ENCODE results near the gene UVRAG. TPM values are rescaled to one million over a fixed set of nuclear protein-coding genes. Genes with fewer than 3 reads are reported as not detected.

The UVRAG gene
- total and polyA plus RNA-seq, 2 of the 4 experiments (the other 2 are of a cell fraction): 5.6 to 10.9 TPM

- Histone ChIP-seq H3K4me3 (ENCODE audit: insufficient read depth, low read depth, low read length) (no peak overlapping the region), H3K4me2 (ENCODE audit: low read depth, low read length) (no peak overlapping the region), H3K4ac (ENCODE audit: low read depth, low read length) (no peak overlapping the region), H3K14ac (replicated peaks; ENCODE audit: low read depth, low read length) (no peak overlapping the region), H3K56ac (ENCODE audit: extremely low read depth, insufficient read depth, low read length) (no peak overlapping the region), H4K20me1 (ENCODE audit: insufficient read depth, low read length) (no peaks in the 10 kb centered on the region), H3K18ac (ENCODE audit: low read depth, low read length) (no peak overlapping the region), H3K36me3 (ENCODE audit: control insufficient read depth, insufficient read depth, low read length) (no peaks in the 10 kb centered on the region), H2AK5ac (ENCODE audit: low read depth, low read length) (no peak overlapping the region), H3K9me1 (ENCODE audit: insufficient read depth, low read length) (peaks cover 3% of the 10 kb centered on the region; the same call in 1 of the 2 replicates), H2BK5ac (ENCODE audit: low read depth, low read length, poor library complexity, severe bottlenecking) (no peak overlapping the region), H3K9ac (ENCODE audit: low read depth, low read length) (no peak overlapping the region), H2AK9ac (replicated peaks; ENCODE audit: low read depth, low read length, poor library complexity) (peak overlapping the region; percentile 8), H3K9me3 (ENCODE audit: control insufficient read depth, insufficient read depth, low read length) (no peaks in the 10 kb centered on the region), H3K23ac (ENCODE audit: low read depth, low read length) (no peak overlapping the region), H4K8ac (ENCODE audit: low read depth in 2 of 2, low read length in 2 of 2) (no peak overlapping the region), H3K27ac (ENCODE audit: insufficient read depth, low read length) (no peak overlapping the region), H2BK120ac (ENCODE audit: low read depth, low read length) (no peak overlapping the region), H3K27me3 (ENCODE audit: control insufficient read depth, insufficient read depth, low read length) (peaks cover 21% of the 10 kb centered on the region), H3K79me1 (ENCODE audit: low read depth in 1 of 2, low read length in 2 of 2) (no peaks in the 10 kb centered on the region), H2BK20ac (ENCODE audit: low read depth, low read length) (no peak overlapping the region), H2BK15ac (ENCODE audit: low read depth, low read length) (no peak overlapping the region), H3K4me1 (ENCODE audit: control insufficient read depth, insufficient read depth, low read length) (peaks cover 2% of the 10 kb centered on the region), H4K5ac (ENCODE audit: low read depth, low read length) (no peak overlapping the region), H4K91ac (ENCODE audit: insufficient read depth, low read depth, low read length) (no peak overlapping the region), H2AFZ (replicated peaks; ENCODE audit: low read length, poor library complexity) (no peak overlapping the region)
- intact Hi-C loops (cut with micrococcal nuclease): no loop called here
- dilution Hi-C loops (cut with HindIII; ENCODE audit: low sequenced_read_pairs, unreplicated experiment): no loop called here
- BruUV-seq (replicated peaks): no TSS peak
- WGBS, 2 experiments (ENCODE audit: extremely low coverage in 2 of 2, insufficient read length in 1 of 2): 90% methylated on average over 2 of the region's 2 CpGs; no CpG with 5 or more reads in 1 of the 2 experiments
- TF ChIP-seq, protein P1, sequence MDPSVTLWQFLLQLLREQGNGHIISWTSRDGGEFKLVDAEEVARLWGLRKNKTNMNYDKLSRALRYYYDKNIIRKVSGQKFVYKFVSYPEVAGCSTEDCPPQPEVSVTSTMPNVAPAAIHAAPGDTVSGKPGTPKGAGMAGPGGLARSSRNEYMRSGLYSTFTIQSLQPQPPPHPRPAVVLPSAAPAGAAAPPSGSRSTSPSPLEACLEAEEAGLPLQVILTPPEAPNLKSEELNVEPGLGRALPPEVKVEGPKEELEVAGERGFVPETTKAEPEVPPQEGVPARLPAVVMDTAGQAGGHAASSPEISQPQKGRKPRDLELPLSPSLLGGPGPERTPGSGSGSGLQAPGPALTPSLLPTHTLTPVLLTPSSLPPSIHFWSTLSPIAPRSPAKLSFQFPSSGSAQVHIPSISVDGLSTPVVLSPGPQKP (IDR thresholded peaks at IDR 0.05; ENCODE audit: borderline replicate concordance, low read depth, low read length): no peak
- TF ChIP-seq SMC3 (IDR thresholded peaks at IDR 0.05; ENCODE audit: low read depth, low read length): no peak
- no peak for TF ChIP-seq USF2 (IDR thresholded peaks at IDR 0.05; ENCODE audit: low read depth, low read length)
- no peak for TF ChIP-seq MAFK (IDR thresholded peaks at IDR 0.05; ENCODE audit: low read depth, low read length)
- TF ChIP-seq FOS (IDR thresholded peaks at IDR 0.05; ENCODE audit: low read depth, low read length): no peak
- TF ChIP-seq RAD21 (IDR thresholded peaks at IDR 0.05; ENCODE audit: low read length): no peak
- in situ Hi-C loops (cut with MboI; ENCODE audit: low sequenced_read_pairs): no loop called here
- ChIA-PET POLR2A (ENCODE audit: unreplicated experiment) (no interaction called here), CTCF (no interaction called here)
- DNase-seq (no peak), ATAC-seq (ENCODE audit: low read depth) (no peak)
These were observed 18.9 kb upstream of the UVRAG start for GRCh38 chr11:75796091-75796435.

All from IMR-90 (cell line).